DND-41 (cell line): ENCODE data around the gene RPS16.

ENCODE experiments used
- ATAC-seq: fragments of 200-7000 bp; cut with Tn5 transposase; 3 replicates; pipeline ENCODE4 v1.9.1; 2021; ENCODE audit warnings: low read depth; ENCODE audit not compliant: insufficient read depth
- DNase-seq: peaks from one replicate; pipeline ENCODE4 v3.0.0-alpha.2; 2020
- H2AFZ ChIP-seq: 2 replicates; pipeline ENCODE4 v1.6.0; 2012; ENCODE audit warnings: low read depth, low read length
- H3K27ac ChIP-seq: 2 replicates; pipeline ENCODE4 v1.5.1; 2012; ENCODE audit warnings: low read length, inconsistent platforms
- H3K27me3 ChIP-seq: fragments of 200-600 bp; sonication (generic); 2 replicates; pipeline ENCODE4 v1.6.0; 2012; ENCODE audit warnings: low read length, mild to moderate bottlenecking, inconsistent platforms; ENCODE audit not compliant: insufficient read depth, poor library complexity
- H3K36me3 ChIP-seq: 2 replicates; pipeline ENCODE4 v1.5.1; 2012; ENCODE audit warnings: low read length, inconsistent platforms; ENCODE audit not compliant: insufficient read depth
- H3K4me1 ChIP-seq: 2 replicates; pipeline ENCODE4 v1.5.1; 2012; ENCODE audit warnings: mild to moderate bottlenecking, low read length; ENCODE audit not compliant: insufficient read depth
- H3K4me2 ChIP-seq: 2 replicates; pipeline ENCODE4 v1.6.0; 2012; ENCODE audit warnings: mild to moderate bottlenecking, moderate library complexity, low read length, inconsistent platforms; ENCODE audit not compliant: insufficient read depth
- H3K4me3 ChIP-seq, 2 experiments: fragments of 200-600 bp in 1 of 2; shearing (Covaris generic) in 1 of 2; 2 replicates each; pipeline ENCODE4 v1.5.1; 2012 to 2016; ENCODE audit warnings: inconsistent platforms in 2 of 2, low read length in 2 of 2, mild to moderate bottlenecking in 2 of 2, low read depth in 1 of 2, moderate library complexity in 1 of 2
- H3K79me2 ChIP-seq: 2 replicates; pipeline ENCODE4 v1.6.0; 2012; ENCODE audit warnings: low read length, inconsistent platforms; ENCODE audit not compliant: insufficient read depth
- H3K9ac ChIP-seq: 2 replicates; pipeline ENCODE4 v1.6.0; 2012; ENCODE audit warnings: low read depth, mild to moderate bottlenecking, inconsistent platforms, low read length, moderate library complexity
- H3K9me3 ChIP-seq: 2 replicates; pipeline ENCODE4 v1.5.1; 2012; ENCODE audit warnings: low read length, moderate library complexity, mild to moderate bottlenecking, inconsistent platforms; ENCODE audit not compliant: insufficient read depth, severe bottlenecking
- H4K20me1 ChIP-seq: 2 replicates; pipeline ENCODE4 v1.6.0; 2012; ENCODE audit warnings: low read length; ENCODE audit not compliant: insufficient read depth
- EZH2 ChIP-seq: IDR thresholded peaks from 3 replicates; pipeline ENCODE4 v1.6.1; 2012; ENCODE audit warnings: borderline replicate concordance, low read depth, mild to moderate bottlenecking, moderate library complexity, low read length, inconsistent platforms; ENCODE audit not compliant: severe bottlenecking
- TF ChIP-seq, protein P1 (sequence below): IDR thresholded peaks from 2 replicates; pipeline ENCODE4 v1.5.1; 2012; ENCODE audit warnings: borderline replicate concordance, low read length, moderate library complexity, mild to moderate bottlenecking; ENCODE audit not compliant: poor library complexity, severe bottlenecking; ENCODE audit errors: extremely low read depth

Gene RPS16

DNA sequence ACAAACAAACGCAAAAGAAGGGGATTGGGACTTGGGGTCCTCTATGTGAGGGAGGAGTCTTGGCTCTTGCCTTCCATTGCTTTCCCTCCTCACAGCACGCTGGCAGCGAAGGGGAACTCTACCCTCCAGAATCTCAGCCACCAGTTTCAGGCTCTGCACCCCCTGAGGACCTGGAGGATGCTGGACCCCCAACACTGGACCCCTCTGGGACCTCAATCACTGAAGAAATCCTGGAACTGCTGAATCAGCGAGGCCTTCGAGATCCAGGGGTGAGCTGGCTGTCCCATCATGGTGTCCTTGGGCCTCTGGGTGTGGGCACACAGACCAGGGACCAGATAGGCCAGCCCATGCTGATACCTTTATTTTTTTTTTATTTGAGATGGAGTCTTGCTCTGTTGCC lies 13.7 kb downstream of the RPS16 start:
- Histone ChIP-seq H3K27me3 (no peaks in the 10 kb centered on the region), H3K79me2 (no peaks in the 10 kb centered on the region), H4K20me1 (peaks cover 13% of the 10 kb centered on the region), H3K9ac (no peak overlapping the region), H3K4me3 (no peak overlapping the region), H3K36me3 (peaks cover 49% of the 10 kb centered on the region), H3K4me1 (no peaks in the 10 kb centered on the region), H3K27ac (no peak overlapping the region), H2AFZ (no peak overlapping the region), H3K4me2 (no peak overlapping the region), H3K9me3 (no peaks in the 10 kb centered on the region)
- TF ChIP-seq, protein P1, sequence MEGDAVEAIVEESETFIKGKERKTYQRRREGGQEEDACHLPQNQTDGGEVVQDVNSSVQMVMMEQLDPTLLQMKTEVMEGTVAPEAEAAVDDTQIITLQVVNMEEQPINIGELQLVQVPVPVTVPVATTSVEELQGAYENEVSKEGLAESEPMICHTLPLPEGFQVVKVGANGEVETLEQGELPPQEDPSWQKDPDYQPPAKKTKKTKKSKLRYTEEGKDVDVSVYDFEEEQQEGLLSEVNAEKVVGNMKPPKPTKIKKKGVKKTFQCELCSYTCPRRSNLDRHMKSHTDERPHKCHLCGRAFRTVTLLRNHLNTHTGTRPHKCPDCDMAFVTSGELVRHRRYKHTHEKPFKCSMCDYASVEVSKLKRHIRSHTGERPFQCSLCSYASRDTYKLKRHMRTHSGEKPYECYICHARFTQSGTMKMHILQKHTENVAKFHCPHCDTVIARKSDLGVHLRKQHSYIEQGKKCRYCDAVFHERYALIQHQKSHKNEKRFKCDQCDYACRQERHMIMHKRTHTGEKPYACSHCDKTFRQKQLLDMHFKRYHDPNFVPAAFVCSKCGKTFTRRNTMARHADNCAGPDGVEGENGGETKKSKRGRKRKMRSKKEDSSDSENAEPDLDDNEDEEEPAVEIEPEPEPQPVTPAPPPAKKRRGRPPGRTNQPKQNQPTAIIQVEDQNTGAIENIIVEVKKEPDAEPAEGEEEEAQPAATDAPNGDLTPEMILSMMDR, result no peak
- TF ChIP-seq EZH2, result no peak
- ATAC-seq (no peak), DNase-seq (no peak)

DNA sequence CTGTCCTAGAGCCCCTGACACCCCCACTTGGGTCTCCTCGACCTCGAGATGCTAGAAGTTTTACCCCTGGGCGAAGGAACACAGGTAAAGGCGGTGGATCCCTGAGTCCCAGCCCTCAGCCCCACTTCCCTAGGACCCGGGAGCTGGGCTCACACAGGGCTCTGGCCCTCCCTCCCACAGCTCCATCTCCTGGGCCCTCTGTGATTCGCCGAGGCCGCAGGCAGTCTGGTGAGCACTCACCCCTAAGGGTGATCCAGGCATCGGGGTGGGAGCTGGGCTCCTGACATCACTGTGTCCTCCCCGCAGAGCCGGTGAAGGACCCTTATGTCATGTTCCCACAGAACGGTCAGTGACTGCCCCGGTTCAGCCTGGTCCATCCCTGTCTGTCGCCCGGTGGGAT lies 15.0 kb downstream of the RPS16 start:
- Histone ChIP-seq H3K9ac (no peak overlapping the region), H2AFZ (no peak overlapping the region), H4K20me1 (peaks cover 17% of the 10 kb centered on the region), H3K36me3 (peaks cover 61% of the 10 kb centered on the region), H3K27me3 (no peaks in the 10 kb centered on the region), H3K27ac (no peak overlapping the region), H3K4me1 (no peaks in the 10 kb centered on the region), H3K4me2 (no peak overlapping the region), H3K79me2 (peaks cover 3% of the 10 kb centered on the region; the same call in 1 of the 2 replicates), H3K9me3 (no peaks in the 10 kb centered on the region), H3K4me3 (no peak overlapping the region)
- ATAC-seq, result no peak
- TF ChIP-seq, protein P1, result no peak
- TF ChIP-seq EZH2, result no peak
- no peak for DNase-seq

DNA sequence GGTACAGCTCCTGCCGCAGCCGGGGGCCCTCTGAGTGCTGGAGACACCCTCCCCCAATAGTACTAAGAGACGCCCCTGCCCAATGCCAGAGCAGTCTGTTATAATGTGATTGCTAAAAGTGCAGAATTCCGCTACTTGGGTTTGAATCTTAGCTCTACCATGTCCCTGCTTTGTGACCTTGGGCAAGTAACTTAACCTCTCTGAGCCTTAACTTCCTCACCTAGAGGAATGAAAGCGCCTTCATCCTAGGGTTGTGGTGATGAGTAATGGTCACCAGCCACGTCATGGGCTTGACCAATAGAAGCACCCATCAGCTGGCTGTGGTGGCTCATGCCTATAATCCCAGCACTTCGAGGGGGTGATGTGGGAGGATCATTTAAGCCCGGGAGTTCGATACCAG lies 16.7 kb downstream of the RPS16 start:
- H3K36me3 ChIP-seq, result peaks cover 69% of the 10 kb centered on the region
- peaks cover 20% of the 10 kb centered on the region for H3K79me2 ChIP-seq
- TF ChIP-seq, protein P1, result no peak
- TF ChIP-seq EZH2, result no peak
- peaks cover 15% of the 10 kb centered on the region for H3K4me1 ChIP-seq
- no peak overlapping the region for H3K4me2 ChIP-seq
- DNase-seq (no peak), ATAC-seq (no peak)
- no peak overlapping the region for H3K9ac ChIP-seq
- H2AFZ ChIP-seq, result no peak overlapping the region
- H3K9me3 ChIP-seq, result no peaks in the 10 kb centered on the region
- no peak overlapping the region for H3K27ac ChIP-seq
- no peak overlapping the region for H3K4me3 ChIP-seq
- H3K27me3 ChIP-seq, result no peaks in the 10 kb centered on the region
- H4K20me1 ChIP-seq, result peaks cover 20% of the 10 kb centered on the region

DNA sequence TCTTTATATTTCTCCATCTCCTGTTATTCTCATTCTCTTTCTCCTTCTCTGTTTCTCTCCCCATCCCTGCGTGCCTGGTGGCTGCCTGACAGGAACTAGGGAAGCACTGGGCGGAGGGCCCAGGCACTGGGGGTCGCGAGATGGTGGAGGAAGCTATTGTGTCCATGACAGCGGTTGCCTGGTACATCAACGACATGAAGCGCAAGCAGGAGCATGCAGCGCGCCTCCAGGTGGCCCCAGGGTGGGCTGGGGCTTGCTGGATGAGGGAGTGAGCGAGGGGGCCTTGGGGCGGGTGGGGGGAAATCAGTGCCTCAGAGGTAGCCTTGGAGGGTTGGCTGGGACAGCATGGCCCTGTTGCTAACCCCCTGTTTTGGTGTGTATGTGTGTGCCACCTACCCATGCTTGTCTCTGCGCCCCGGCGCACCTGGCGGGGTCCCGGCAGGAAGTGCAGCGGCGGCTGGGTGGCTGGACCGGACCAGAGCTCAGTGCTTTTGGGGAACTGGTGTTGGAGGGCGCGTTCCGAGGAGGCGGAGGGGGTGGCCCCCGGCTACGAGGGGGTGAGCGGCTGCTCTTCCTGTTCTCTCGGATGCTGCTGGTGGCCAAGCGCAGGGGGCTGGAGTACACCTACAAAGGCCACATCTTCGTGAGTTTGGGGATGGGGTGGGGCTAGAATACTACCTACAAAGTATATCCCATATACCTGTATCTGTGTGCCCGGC lies 18.1 kb downstream of the RPS16 start:
- Histone ChIP-seq H3K36me3 (peaks cover 56% of the 10 kb centered on the region), H2AFZ (no peak overlapping the region), H3K27me3 (no peaks in the 10 kb centered on the region), H4K20me1 (peaks cover 21% of the 10 kb centered on the region), H3K4me1 (peaks cover 20% of the 10 kb centered on the region), H3K79me2 (peaks cover 33% of the 10 kb centered on the region), H3K4me2 (no peak overlapping the region), H3K9ac (no peak overlapping the region), H3K4me3 (no peak overlapping the region), H3K9me3 (no peaks in the 10 kb centered on the region), H3K27ac (no peak overlapping the region)
- no peak for TF ChIP-seq EZH2
- TF ChIP-seq, protein P1, result no peak
- DNase-seq (no peak), ATAC-seq (no peak)
